GM10248 (cell line): Measurements from ENCODE around the gene GJE1.
"Not testable (repeated sequence)": the region's sequence is repeated elsewhere in the genome, so short reads cannot be mapped to it uniquely, and the experiment has no call there.

Experiments
- CTCF ChIA-PET: fragments of 300-600 bp; sonication (Branson Sonifier 250); formaldehyde crosslinking; extraction: SDS; loops from one replicate; lab custom pipeline; 2021; ENCODE audit warnings: antibody characterized with exemption; lab: Yijun Ruan, JAX
- POLR2A ChIA-PET: fragments of 350-650 bp; sonication (Branson Sonifier 250); formaldehyde crosslinking; extraction: SDS; loops from one replicate; lab custom pipeline; 2020; ENCODE audit warnings: antibody characterized with exemption; lab: Yijun Ruan, JAX
- DNase-seq: peaks from one replicate; pipeline ENCODE4 v3.0.0; 2012; ENCODE audit errors: extremely low spot score
- CTCF ChIP-seq: IDR thresholded peaks from 2 replicates; pipeline ENCODE4 v1.5.1; 2012; ENCODE audit warnings: mild to moderate bottlenecking, low read depth; ENCODE audit errors: extremely low read depth, missing control alignments, control extremely low read depth

The GJE1 gene

GRCh38 chr6:142132625-142133024 is at the start of gene GJE1:
Gene GJE1 (plus strand): TSS chr6:142132925. CDS start chr6:142133159, 234 bp downstream.
- POLR2A ChIA-PET, result no interaction called here

GRCh38 chr6:142087950-142088857 is 44.5 kb upstream of the GJE1 start:
- DNase-seq, result no peak
- ChIA-PET POLR2A (no interaction called here), CTCF (no interaction called here)
- no peak for TF ChIP-seq CTCF

More at GRCh38 chr6:142132625-142133024, at the start of gene GJE1:
- DNase-seq, result no peak
- TF ChIP-seq CTCF, result no peak
- CTCF ChIA-PET, result no interaction called here

GRCh38 chr6:142088858-142089216 is 43.9 kb upstream of the GJE1 start:
- ChIA-PET POLR2A (no interaction called here), CTCF (no interaction called here)
- TF ChIP-seq CTCF, result no peak
- DNase-seq, result no peak

- POLR2A ChIA-PET, DNase-seq: not testable (repeated sequence)
- CTCF ChIA-PET, result interaction anchor here (1.9 kb wide), 1 partner anchor 115 kb away, joined by 5 read pairs; no protein-coding TSS in a partner anchor
Observed at GRCh38 chr6:142104820-142105219, 27.9 kb upstream of the GJE1 start.

- DNase-seq, POLR2A ChIA-PET: not testable (repeated sequence)
- CTCF ChIA-PET, result interaction anchor here (1.4 to 5.7 kb wide), 4 partner anchors 11 to 121 kb away, joined by 3 to 41 read pairs (median 14); no protein-coding TSS in a partner anchor
Observed at GRCh38 chr6:142110820-142111219, 21.9 kb upstream of the GJE1 start.

GRCh38 chr6:142112451-142113061 is 20.2 kb upstream of the GJE1 start:
- peak; percentile 81 for TF ChIP-seq CTCF
- ChIA-PET CTCF (interaction anchor here (0.7 to 5.7 kb wide), 12 partner anchors 9 to 437 kb away, joined by 3 to 41 read pairs (median 3); partner anchors contain the start of gene NMBR), POLR2A (no interaction called here)
- DNase-seq, result peak; percentile 28

- ChIA-PET POLR2A (no interaction called here), CTCF (interaction anchor here (1.0 to 1.3 kb wide), 2 partner anchors 11 to 139 kb away, joined by 3 read pairs; no protein-coding TSS in a partner anchor)
- no peak for TF ChIP-seq CTCF
- no peak for DNase-seq
Observed at GRCh38 chr6:142117366-142117765, 15.4 kb upstream of the GJE1 start.
